Measurements from ENCODE around the gene RRP9. TPM values are rescaled to one million over a fixed set of nuclear protein-coding genes. Genes with fewer than 3 reads are reported as not detected.

RRP9 gene
- total and polyA plus RNA-seq, 2 donors (not counting 3 experiments of a cell fraction or from before 2014, with no cell fraction given): 26.0 to 30.1 TPM

DNA sequence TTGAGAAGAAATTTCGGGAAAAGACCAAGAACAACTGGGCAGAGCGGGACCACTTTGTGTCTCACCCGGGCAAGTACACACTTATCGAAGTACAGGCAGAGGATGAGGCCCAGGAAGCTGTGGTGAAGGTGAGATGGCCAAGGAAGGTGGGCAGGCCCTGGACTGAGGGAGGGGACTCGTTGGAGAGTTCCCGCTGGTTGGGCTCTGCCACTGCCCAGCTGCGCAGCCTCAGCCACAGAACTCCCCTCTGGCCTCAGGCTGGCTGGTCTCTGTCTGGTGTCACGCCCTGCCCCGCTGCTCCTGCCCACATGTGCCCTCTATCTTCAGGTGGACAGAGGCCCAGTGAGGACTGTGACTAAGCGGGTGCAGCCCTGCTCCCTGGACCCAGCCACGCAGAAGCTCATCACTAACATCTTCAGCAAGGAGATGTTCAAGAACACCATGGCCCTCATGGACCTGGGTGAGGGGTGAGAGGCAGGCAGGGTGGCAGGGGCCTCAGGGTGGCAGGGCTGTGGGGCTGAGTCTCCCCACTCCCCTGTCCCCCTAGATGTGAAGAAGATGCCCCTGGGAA is 2.8 kb upstream of the RRP9 start:
- H3K4me2 ChIP-seq (ENCODE audit: insufficient read depth, low read length): no peak overlapping the region
- intact Hi-C loops (cut with micrococcal nuclease) (loop anchor here (5.0 to 10.0 kb wide), 2 partner anchors 442 to 560 kb away; partner anchors contain the start of genes DCAF1 and MANF), dilution Hi-C loops (cut with MboI; ENCODE audit: extremely low pct_ligation_motif_present, low sequenced_read_pairs) (no loop called here)

More for the DNA sequence above, 2.8 kb upstream of the RRP9 start:
- Histone ChIP-seq H3K4me3 (replicated peaks in 1 of 3; ENCODE audit: insufficient read depth in 1 of 3, low read depth in 1 of 3, low read length in 3 of 3) (no peak overlapping the region), H3K9me3 (replicated peaks; ENCODE audit: control insufficient read depth, insufficient read depth, low read length) (no peaks in the 10 kb centered on the region), H3K4me1 (ENCODE audit: control insufficient read depth, extremely low read depth, insufficient read depth, low read length) (peaks cover 21% of the 10 kb centered on the region), H3K9me1 (replicated peaks; ENCODE audit: control insufficient read depth, extremely low read depth, insufficient read depth, low read length) (no peaks in the 10 kb centered on the region), H4K20me1 (replicated peaks; ENCODE audit: control insufficient read depth, extremely low read depth, insufficient read depth, low read length) (no peaks in the 10 kb centered on the region), H3K36me3 (ENCODE audit: control insufficient read depth in 2 of 2, extremely low read depth in 1 of 2, insufficient read depth in 2 of 2, low read length in 2 of 2) (no peaks in the 10 kb centered on the region), H3K27ac (ENCODE audit: insufficient read depth, low read depth, low read length) (no peak overlapping the region), H3K79me2 (ENCODE audit: control insufficient read depth, insufficient read depth, low read length) (peaks cover 13% of the 10 kb centered on the region), H3K9ac (replicated peaks; ENCODE audit: extremely low read depth, insufficient read depth, low read length) (no peak overlapping the region), H2AFZ (ENCODE audit: low read depth, low read length) (no peak overlapping the region), H3K27me3 (ENCODE audit: control insufficient read depth in 2 of 2, insufficient read depth in 2 of 2, low read length in 2 of 2) (no peaks in the 10 kb centered on the region)
- FAIRE-seq (no peak), DNase-seq (ENCODE audit: low read depth, low spot score) (no peak)
- ChIA-PET POLR2A (no interaction called here), CTCF (no interaction called here)
- BruUV-seq (replicated peaks): no TSS peak
- TF ChIP-seq GATA2 (IDR thresholded peaks at IDR 0.05; ENCODE audit: insufficient read depth, insufficient read length, low read depth, low read length) (no peak), JUN (IDR thresholded peaks at IDR 0.05; ENCODE audit: borderline replicate concordance, insufficient read depth, insufficient read length, low read depth) (no peak), POLR2AphosphoS5 (IDR thresholded peaks at IDR 0.05; ENCODE audit: insufficient read depth, low read depth, low read length) (no peak), FOS (IDR thresholded peaks at IDR 0.05; ENCODE audit: borderline replicate concordance, insufficient read depth, low read length) (no peak), EZH2 (IDR thresholded peaks at IDR 0.05; ENCODE audit: borderline replicate concordance, low read depth, low read length, severe bottlenecking) (no peak), MYC (IDR thresholded peaks at IDR 0.05; ENCODE audit: low read depth, low read length) (no peak), POLR2A (IDR thresholded peaks at IDR 0.05; ENCODE audit: low read depth, low read length) (no peak)
- TF ChIP-seq, protein P1, sequence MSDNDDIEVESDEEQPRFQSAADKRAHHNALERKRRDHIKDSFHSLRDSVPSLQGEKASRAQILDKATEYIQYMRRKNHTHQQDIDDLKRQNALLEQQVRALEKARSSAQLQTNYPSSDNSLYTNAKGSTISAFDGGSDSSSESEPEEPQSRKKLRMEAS (IDR thresholded peaks at IDR 0.05; ENCODE audit: insufficient read depth, insufficient read length): no peak
- TF ChIP-seq, protein P2, sequence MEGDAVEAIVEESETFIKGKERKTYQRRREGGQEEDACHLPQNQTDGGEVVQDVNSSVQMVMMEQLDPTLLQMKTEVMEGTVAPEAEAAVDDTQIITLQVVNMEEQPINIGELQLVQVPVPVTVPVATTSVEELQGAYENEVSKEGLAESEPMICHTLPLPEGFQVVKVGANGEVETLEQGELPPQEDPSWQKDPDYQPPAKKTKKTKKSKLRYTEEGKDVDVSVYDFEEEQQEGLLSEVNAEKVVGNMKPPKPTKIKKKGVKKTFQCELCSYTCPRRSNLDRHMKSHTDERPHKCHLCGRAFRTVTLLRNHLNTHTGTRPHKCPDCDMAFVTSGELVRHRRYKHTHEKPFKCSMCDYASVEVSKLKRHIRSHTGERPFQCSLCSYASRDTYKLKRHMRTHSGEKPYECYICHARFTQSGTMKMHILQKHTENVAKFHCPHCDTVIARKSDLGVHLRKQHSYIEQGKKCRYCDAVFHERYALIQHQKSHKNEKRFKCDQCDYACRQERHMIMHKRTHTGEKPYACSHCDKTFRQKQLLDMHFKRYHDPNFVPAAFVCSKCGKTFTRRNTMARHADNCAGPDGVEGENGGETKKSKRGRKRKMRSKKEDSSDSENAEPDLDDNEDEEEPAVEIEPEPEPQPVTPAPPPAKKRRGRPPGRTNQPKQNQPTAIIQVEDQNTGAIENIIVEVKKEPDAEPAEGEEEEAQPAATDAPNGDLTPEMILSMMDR (IDR thresholded peaks at IDR 0.05; ENCODE audit: extremely low read depth in 1 of 2, insufficient read depth in 1 of 2, low read depth in 1 of 2, low read length in 2 of 2): no peak

All from endothelial cell of umbilical vein (primary cell).